MM.1S (cell line): ENCODE data around the gene FBN2.

Experiments
- DNase-seq: peaks from one replicate; pipeline ENCODE4 v3.0.0-alpha.2; 2015
- H2AFZ ChIP-seq: fragments of 300-600 bp; sonication (generic); 2 replicates; pipeline ENCODE4 v1.6.0; 2016; ENCODE audit warnings: antibody characterized with exemption, low read length
- H3F3A ChIP-seq: fragments of 300-600 bp; sonication (generic); 2 replicates; pipeline ENCODE4 v1.6.1; 2016; ENCODE audit warnings: mild to moderate bottlenecking, antibody characterized with exemption, low read length, moderate library complexity, mixed read lengths; ENCODE audit not compliant: insufficient read depth
- H3K27ac ChIP-seq: fragments of 300-600 bp; sonication (generic); 2 replicates; pipeline ENCODE4 v1.5.1; 2016; ENCODE audit warnings: mild to moderate bottlenecking, low read length
- H3K27me3 ChIP-seq: fragments of 300-600 bp; sonication (generic); replicated peaks from 2 replicates; pipeline ENCODE4 v1.6.0; 2016; ENCODE audit warnings: low read length; ENCODE audit not compliant: insufficient read depth
- H3K36me3 ChIP-seq: fragments of 300-600 bp; sonication (generic); replicated peaks from 2 replicates; pipeline ENCODE4 v1.6.1; 2016; ENCODE audit warnings: mild to moderate bottlenecking, low read length, mixed read lengths; ENCODE audit not compliant: insufficient read depth
- H3K4me1 ChIP-seq: fragments of 300-600 bp; sonication (generic); 2 replicates; pipeline ENCODE4 v1.6.1; 2016; ENCODE audit warnings: low read length, mixed read lengths
- H3K4me2 ChIP-seq: fragments of 300-600 bp; sonication (generic); 2 replicates; pipeline ENCODE4 v1.6.0; 2016; ENCODE audit warnings: low read depth, low read length
- H3K4me3 ChIP-seq: fragments of 300-600 bp; sonication (generic); 2 replicates; pipeline ENCODE4 v1.5.1; 2016; ENCODE audit warnings: low read length, mixed read lengths
- H3K79me2 ChIP-seq: fragments of 300-600 bp; sonication (generic); 2 replicates; pipeline ENCODE4 v1.6.1; 2016; ENCODE audit warnings: mixed run types, low read length, mixed read lengths
- H3K9ac ChIP-seq: fragments of 300-600 bp; sonication (generic); 2 replicates; pipeline ENCODE4 v1.6.1; 2016; ENCODE audit warnings: low read length, mixed read lengths
- H3K9me2 ChIP-seq: fragments of 300-600 bp; sonication (generic); replicated peaks from 2 replicates; pipeline ENCODE4 v1.6.1; 2016; ENCODE audit warnings: mild to moderate bottlenecking, low read length, mixed read lengths; ENCODE audit not compliant: insufficient read depth
- H3K9me3 ChIP-seq: fragments of 300-600 bp; sonication (generic); replicated peaks from 2 replicates; pipeline ENCODE4 v1.6.1; 2016; ENCODE audit warnings: mild to moderate bottlenecking, low read length, mixed read lengths; ENCODE audit not compliant: insufficient read depth
- H4K20me1 ChIP-seq: fragments of 300-600 bp; sonication (generic); 2 replicates; pipeline ENCODE4 v1.6.1; 2016; ENCODE audit warnings: mild to moderate bottlenecking, low read length, moderate library complexity, mixed read lengths; ENCODE audit not compliant: insufficient read depth
- CTCF ChIP-seq: fragments of 300-600 bp; sonication (generic); IDR thresholded peaks from 2 replicates; pipeline ENCODE4 v1.5.1; 2016; ENCODE audit warnings: antibody characterized with exemption, low read length, mixed read lengths
- EZH2 ChIP-seq: fragments of 300-600 bp; sonication (generic); optimal IDR thresholded peaks from 2 replicates; pipeline ENCODE3; 2017; ENCODE audit warnings: low read depth, mild to moderate bottlenecking, antibody characterized with exemption, low read length, mixed read lengths
- EZH2phosphoT487 ChIP-seq: fragments of 300-600 bp; sonication (generic); IDR thresholded peaks from 2 replicates; pipeline ENCODE4 v1.6.1; 2018; ENCODE audit warnings: antibody characterized with exemption, low read length

The FBN2 gene

DNA sequence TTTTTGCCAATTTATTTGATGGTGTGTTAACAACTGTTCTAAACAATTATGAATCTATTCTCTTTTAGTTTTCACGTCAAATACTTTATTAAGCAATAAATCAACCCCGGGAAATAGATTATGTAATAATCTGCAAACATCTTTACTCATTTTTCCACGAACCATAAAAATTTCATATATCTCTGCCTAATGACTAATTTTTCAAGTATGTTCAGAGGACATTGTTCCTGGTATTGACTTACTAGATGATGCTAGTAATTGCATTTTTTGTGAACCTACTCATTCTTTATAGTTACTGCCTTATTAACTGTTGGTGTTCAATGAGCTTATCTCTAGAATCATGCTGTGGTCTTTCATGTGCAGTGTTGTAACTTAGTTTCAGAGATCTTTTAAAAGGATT, 41.0 kb upstream of the FBN2 start:
- TF ChIP-seq EZH2 (no peak), CTCF (no peak), EZH2phosphoT487 (no peak)
- H2AFZ ChIP-seq = no peak overlapping the region

GRCh38 chr5:128574041-128574440, 36.0 kb upstream of the FBN2 start:
- Histone ChIP-seq H3K4me1 (no peaks in the 10 kb centered on the region), H3K9me3 (no peaks in the 10 kb centered on the region), H3K27ac (no peak overlapping the region), H3F3A (no peaks in the 10 kb centered on the region), H3K9me2 (no peaks in the 10 kb centered on the region), H3K27me3 (no peaks in the 10 kb centered on the region), H3K36me3 (no peaks in the 10 kb centered on the region; the same call in 1 of the 2 replicates), H2AFZ (no peak overlapping the region), H3K4me3 (no peak overlapping the region), H3K9ac (no peak overlapping the region), H3K4me2 (no peak overlapping the region), H3K79me2 (no peaks in the 10 kb centered on the region), H4K20me1 (no peaks in the 10 kb centered on the region)
- TF ChIP-seq EZH2phosphoT487 (no peak), CTCF (no peak), EZH2 (no peak)
- DNase-seq = no peak

More for the DNA sequence above, 41.0 kb upstream of the FBN2 start:
- H3K4me2 ChIP-seq = no peak overlapping the region
- H3K79me2 ChIP-seq = no peaks in the 10 kb centered on the region
- H3K9me2 ChIP-seq = no peaks in the 10 kb centered on the region
- H3K9ac ChIP-seq = no peak overlapping the region
- no peaks in the 10 kb centered on the region for H3K9me3 ChIP-seq
- no peak overlapping the region for H3K27ac ChIP-seq
- H3K4me3 ChIP-seq = no peak overlapping the region
- H3F3A ChIP-seq = no peaks in the 10 kb centered on the region
- no peaks in the 10 kb centered on the region for H4K20me1 ChIP-seq
- no peaks in the 10 kb centered on the region for H3K4me1 ChIP-seq
- no peaks in the 10 kb centered on the region for H3K27me3 ChIP-seq
- no peak for DNase-seq
- no peaks in the 10 kb centered on the region for H3K36me3 ChIP-seq

DNA sequence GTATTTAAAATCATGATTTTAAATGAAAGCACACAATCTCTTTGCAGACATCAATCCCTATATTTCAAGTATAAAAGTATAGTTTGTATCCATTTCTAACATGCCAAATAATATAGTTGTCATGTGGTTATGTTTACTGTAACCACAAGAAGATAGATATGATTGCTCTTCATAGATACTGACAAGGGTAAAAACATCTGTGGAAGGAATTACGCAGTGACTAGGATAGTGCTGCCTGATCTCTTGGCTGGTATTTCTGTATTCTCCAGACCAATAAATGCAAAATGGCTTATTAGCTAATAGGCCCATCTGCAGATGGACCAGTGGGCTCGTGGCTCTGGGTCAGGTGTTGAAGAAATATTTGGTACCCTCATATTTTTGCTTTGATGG, 34.9 kb upstream of the FBN2 start:
- no peak overlapping the region for H3K4me2 ChIP-seq
- H3K4me1 ChIP-seq = no peaks in the 10 kb centered on the region
- H3K79me2 ChIP-seq = no peaks in the 10 kb centered on the region
- no peaks in the 10 kb centered on the region for H3K9me2 ChIP-seq
- DNase-seq = no peak
- no peaks in the 10 kb centered on the region for H3K27me3 ChIP-seq
- no peaks in the 10 kb centered on the region for H3K9me3 ChIP-seq
- no peak for TF ChIP-seq EZH2phosphoT487
- no peak for TF ChIP-seq EZH2
- TF ChIP-seq CTCF = no peak
- no peaks in the 10 kb centered on the region; the same call in 1 of the 2 replicates for H3K36me3 ChIP-seq
- H3K4me3 ChIP-seq = no peak overlapping the region
- no peak overlapping the region for H2AFZ ChIP-seq
- no peak overlapping the region for H3K27ac ChIP-seq
- H3K9ac ChIP-seq = no peak overlapping the region
- no peaks in the 10 kb centered on the region for H3F3A ChIP-seq
- H4K20me1 ChIP-seq = no peaks in the 10 kb centered on the region
